Measurements from ENCODE around the gene NSFL1C.

The NSFL1C gene

DNA sequence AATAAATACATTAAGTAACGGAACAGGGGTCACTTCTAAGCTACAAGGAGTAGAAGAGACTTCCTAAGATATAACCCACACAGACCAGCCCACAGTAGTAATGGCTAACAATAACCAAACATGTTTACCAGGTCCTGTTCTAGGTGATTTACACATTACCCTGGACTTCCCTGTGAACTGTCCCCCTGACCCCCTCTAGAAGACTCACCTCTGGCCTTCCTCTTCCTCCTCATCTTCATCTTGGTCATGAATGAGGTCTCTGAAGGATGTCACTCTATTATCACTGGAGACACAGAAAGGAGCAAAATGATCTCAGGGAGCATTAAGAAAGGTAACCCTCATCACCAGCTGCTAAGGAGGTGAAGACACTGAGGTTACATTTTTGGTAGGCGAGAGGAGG lies 8.7 kb downstream of the NSFL1C start:
- DNase-seq, result no peak

- DNase-seq, result no peak
Observed at GRCh38 chr20:1456300-1456699, 10.3 kb downstream of the NSFL1C start.

GRCh38 chr20:1450926-1451491 lies 15.6 kb downstream of the NSFL1C start:
- no peak for DNase-seq

GRCh38 chr20:1449370-1449769 lies 17.3 kb downstream of the NSFL1C start:
- no peak for DNase-seq

DNA sequence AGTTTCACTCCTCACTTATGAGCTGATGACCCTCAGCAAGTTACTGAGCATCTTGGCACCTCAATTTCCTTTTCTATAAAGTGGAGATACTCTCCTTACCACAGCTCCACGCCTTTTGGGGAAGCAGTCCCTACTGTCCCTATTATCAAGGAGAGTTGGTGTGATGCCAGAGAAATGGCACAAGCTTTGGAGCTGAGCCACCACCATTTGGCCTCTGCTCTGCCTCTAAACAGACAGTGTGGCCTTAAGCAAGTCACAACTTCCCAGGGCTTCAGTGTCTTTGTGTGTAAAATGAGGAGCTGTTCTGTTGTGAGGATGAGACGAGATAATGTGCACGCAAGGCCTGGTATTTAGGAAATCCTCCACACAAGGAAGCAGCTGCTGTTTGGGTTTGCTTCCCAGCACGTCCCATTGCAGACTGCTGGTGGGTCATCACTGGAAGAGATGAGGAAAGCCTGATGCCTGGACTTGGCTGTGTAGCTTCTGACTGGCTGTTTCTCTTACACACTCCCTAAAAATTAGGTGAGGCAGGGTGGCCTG lies 18.5 kb downstream of the NSFL1C start:
- DNase-seq, result no peak

GRCh38 chr20:1446536-1446935 lies 20.1 kb downstream of the NSFL1C start:
- DNase-seq, result no peak

GRCh38 chr20:1443085-1443484 lies 23.6 kb downstream of the NSFL1C start:
- no peak for DNase-seq

DNA sequence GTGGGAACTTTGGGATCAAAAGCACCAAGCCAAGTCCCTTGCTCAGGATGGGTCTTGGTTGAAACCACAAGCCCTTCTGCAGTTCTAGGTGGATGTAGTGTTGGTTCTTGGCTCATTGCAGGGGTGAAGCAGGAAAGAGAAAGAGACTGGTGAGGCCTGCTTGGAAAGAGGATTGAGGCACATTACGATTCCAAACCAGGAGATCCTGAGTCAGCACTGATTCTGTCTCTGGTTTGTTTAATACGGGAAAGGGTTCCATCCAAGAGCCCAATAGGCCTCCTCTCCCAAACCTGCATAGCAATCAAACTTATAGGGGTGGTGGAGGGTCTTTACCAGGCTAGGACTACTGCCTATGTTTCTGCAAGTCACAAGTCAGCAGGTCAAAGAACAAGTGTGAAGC lies 24.3 kb downstream of the NSFL1C start:
- DNase-seq, result no peak

DNA sequence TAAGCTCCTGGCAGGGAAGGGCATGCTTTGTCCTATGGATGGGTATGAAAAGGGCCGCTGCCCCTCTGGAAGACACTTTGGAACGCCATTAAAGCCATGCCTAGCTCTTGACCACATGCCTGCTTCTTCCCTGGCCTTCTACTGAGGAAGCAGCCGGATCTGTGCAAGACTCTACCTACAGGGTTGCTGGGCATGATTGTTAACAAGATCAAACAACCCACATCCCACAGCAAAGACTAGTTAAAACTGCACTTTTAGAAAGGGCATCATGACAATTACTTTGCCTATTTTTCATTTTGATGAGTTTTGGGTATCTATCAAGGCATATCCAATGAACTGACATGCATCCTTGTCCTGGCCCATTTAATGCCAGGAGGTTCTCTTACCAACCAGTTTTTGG lies 25.5 kb downstream of the NSFL1C start:
- no peak for DNase-seq

- DNase-seq, result no peak
Observed at GRCh38 chr20:1440024-1440423, 26.6 kb downstream of the NSFL1C start.

- no peak for DNase-seq
Observed at GRCh38 chr20:1438361-1438760, 28.3 kb downstream of the NSFL1C start.

DNA sequence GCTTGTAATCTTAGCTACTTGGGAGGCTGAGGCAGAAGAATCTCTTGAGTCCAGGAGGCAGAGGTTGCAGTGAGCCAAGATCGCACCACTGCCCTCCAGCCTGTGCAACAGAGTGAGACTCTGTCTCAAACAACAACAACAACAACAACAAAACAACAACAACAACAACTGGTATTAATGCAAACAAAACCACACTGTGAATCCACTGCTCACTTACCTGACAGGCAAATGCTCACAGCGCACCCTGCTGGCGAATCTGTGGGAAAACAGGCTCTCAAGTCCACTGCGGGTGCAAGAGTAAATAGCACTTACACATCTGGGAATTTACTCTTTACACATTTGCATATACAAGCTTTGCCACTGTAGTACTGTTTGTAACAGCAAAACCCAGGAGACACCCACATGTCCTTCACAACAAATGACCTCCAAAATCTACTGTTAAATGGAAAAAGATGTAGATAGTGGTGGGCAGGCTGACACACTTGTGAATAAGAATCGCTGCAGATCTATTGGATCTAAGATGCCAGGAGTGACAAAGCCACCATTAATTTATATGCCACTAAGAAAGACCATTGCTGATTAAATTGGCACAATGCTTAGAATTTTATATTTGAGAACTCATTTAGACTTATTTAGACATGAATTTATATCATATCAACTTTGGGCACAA lies 29.3 kb downstream of the NSFL1C start:
- no peak for DNase-seq

DNA sequence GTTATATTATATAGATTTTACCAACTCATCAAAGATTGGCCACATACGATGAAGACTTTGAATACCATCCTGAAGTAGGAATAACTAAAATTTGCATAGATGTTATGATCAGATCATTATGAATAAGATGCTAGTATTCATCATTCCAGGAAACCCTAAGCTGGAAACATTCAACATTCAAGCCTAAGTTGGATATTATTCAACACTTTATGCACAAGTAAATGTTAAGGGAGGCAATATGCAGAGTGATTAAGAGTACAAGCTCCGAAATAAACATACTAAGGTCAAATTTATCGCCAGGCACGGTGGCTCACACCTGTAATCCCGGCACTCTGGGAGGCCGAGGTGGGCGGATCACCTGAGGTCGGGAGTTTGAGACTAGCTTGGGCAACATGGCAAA lies 30.4 kb downstream of the NSFL1C start:
- no peak for DNase-seq

DNA sequence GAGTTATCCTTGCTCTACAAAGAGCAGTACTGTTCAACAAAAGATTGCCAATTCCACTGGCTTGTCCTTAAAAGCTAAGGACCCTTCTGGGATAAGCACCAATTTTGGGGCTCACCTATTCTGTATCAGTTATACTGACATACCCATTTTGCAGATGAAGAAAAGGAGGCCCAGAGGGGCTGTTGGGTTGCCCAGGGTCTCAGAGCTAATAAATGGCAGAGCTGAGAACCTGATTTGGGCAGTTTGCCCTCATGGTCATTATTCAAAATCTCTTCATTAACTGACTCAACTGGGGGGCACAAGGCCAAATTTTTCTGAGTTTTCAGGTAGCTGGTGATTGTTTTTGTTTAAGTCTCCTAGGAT lies 31.3 kb downstream of the NSFL1C start:
- DNase-seq, result no peak

GRCh38 chr20:1434571-1435336 lies 31.9 kb downstream of the NSFL1C start:
- no peak for DNase-seq

DNA sequence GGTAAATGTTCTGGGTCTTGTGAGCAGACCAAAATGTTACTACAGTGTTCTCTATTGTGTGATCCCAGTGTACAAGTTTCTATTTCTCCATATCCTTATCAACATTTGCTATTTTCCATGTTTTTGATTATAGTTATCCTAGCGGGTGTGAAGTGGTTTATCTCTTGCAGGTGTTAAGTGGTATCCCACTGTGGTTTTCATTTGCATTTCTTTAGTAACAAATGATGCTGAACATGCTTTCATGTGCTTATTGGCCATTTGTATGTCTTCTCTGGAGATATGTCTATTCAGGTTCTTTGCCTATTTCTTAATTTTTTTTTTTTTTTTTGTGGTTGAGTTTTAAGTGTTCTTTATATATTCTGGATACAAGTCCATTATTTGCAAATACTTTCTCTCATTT lies 35.5 kb downstream of the NSFL1C start:
- DNase-seq, result no peak

- DNase-seq, result no peak
Observed at GRCh38 chr20:1430004-1430451, 36.6 kb downstream of the NSFL1C start.

DNA sequence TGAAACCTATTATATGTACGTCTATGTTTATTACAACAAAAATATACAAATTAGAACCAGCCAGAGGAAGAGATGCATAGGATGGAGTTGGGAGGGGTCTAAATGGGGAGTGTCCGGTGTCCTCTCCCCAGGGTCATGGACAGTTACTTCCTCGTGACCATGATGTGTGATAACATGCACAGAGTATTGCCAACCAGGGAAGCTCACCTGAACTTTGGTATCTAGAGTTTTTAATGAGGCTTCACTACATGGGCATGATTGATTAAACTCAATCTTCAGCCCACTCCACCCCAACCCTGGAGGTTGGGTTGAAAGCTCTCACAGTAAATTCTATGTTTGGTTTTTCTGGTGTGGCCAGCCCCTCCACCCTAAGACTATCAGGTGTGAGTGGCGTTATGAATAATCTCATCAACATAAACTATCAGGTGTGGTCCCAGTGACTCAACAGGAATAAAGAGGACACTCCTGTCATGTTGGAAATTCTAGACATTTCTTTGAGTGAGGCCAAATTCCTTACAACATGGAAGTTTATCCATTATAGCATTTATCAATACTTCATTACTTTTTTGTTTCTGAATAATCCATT lies 37.4 kb downstream of the NSFL1C start:
- DNase-seq, result no peak

- no peak for DNase-seq
Observed at GRCh38 chr20:1427457-1428054, 39.1 kb downstream of the NSFL1C start.

GRCh38 chr20:1426231-1426849 lies 40.3 kb downstream of the NSFL1C start:
- DNase-seq, result no peak

DNA sequence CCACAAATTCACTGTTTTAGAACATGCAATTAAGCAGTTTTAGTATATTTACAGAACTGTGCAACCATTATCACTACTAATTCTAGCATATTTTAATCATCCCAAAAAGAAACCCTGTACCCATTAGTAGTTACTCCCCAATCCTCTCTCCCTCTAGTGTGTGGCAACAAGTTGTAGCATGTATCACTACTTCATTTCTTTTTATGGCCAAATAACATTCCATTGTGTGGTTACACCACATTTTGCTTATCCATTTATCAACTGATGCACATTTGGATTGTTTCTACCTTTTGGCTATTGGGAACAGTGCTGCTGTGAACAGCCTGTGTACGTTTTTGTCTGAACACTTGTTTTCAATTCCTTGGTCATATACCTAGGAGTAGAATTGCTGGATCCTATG lies 42.3 kb downstream of the NSFL1C start:
- DNase-seq, result no peak

DNA sequence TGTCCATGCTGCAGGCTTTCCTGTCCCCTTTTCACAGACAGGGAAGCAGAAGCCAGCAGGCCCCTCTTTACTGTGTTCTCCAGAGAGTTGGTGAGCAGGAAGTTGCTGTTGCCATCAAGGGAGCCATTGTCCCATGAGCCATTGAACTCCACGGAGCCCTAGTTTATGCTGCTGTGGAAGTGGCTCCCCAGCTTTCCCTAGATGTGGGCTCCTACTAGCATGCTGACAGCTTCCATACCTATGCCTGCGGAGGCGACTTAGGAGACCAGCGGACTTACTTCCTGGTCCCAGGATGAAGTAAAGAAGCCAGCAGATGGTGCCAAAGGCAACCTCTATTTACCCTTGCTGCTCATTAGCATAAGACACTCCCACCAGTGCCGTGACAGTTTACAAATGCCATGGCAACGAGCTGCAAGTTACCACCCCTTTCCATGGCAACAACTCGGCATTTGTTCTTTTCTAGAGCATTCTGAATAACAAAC lies 43.0 kb downstream of the NSFL1C start:
- DNase-seq, result no peak

- no peak for DNase-seq
Observed at GRCh38 chr20:1423206-1423605, 43.4 kb downstream of the NSFL1C start.

Data from GOT3 (cell line).